Activated T-cell treated with anti-CD3 and anti-CD28 coated beads for 4 hours (primary cell): ENCODE results near the gene TXNRD2.

Source experiments
- DNase-seq: peaks from one replicate; pipeline ENCODE4 v3.0.0-alpha.2; 2020

The TXNRD2 gene

GRCh38 chr22:19941365-19942082, at the start of gene TXNRD2, which contains the start of gene COMT:
TXNRD2 (minus strand) TSS chr22:19941818; CDS start chr22:19941803, 15 bp downstream.
COMT (plus strand) TSS chr22:19941772; CDS start chr22:19962527, 20,755 bp downstream.
- DNase-seq: peak; percentile 48

GRCh38 chr22:19991395-19991644, 49.7 kb upstream of the TXNRD2 start:
- DNase-seq: no peak

DNA sequence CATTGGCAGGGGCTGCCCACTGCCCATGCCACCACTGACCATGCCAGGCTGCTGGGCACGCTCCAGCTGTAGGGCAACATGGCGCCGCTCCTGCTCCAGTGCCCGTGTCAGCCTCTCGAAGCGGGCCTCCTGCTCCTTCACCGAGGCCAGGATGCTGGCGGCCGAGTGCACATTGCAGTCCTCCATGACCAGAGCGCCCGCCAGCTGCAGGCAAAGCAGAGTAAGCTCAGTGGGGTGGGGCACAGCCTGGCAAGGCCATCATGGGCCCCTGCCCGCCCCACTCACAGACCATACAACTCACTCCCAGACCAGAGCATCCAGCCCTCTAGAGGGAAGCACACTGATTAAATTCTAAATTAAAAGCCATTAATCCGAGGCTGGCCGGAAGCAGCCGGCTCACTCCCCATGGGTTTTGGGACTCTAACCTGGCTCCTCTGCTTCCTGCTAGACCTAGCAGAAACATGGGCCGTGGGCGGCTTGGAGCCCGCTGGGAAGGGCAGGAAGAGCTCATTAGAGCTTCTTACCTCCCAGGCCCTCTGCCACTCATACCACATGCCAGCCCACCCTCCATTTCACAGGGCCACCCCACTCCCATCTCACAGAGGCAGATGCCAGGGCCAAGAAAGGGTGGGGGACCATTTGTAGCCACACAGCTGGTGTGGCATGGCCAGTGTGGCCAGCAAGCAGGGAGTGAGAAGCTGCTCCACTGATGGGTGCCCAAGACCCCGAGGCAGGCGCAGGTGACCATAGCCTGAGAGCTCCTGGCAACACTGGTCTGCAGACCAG, 49.2 kb upstream of the TXNRD2 start:
- no peak for DNase-seq

GRCh38 chr22:19990188-19990587, 48.6 kb upstream of the TXNRD2 start:
- no peak for DNase-seq

GRCh38 chr22:19989725-19990067, 48.1 kb upstream of the TXNRD2 start:
- no peak for DNase-seq

- no peak for DNase-seq
Measured at GRCh38 chr22:19988965-19989724, 47.5 kb upstream of the TXNRD2 start.

GRCh38 chr22:19988331-19988808, 46.8 kb upstream of the TXNRD2 start:
- DNase-seq: no peak

DNA sequence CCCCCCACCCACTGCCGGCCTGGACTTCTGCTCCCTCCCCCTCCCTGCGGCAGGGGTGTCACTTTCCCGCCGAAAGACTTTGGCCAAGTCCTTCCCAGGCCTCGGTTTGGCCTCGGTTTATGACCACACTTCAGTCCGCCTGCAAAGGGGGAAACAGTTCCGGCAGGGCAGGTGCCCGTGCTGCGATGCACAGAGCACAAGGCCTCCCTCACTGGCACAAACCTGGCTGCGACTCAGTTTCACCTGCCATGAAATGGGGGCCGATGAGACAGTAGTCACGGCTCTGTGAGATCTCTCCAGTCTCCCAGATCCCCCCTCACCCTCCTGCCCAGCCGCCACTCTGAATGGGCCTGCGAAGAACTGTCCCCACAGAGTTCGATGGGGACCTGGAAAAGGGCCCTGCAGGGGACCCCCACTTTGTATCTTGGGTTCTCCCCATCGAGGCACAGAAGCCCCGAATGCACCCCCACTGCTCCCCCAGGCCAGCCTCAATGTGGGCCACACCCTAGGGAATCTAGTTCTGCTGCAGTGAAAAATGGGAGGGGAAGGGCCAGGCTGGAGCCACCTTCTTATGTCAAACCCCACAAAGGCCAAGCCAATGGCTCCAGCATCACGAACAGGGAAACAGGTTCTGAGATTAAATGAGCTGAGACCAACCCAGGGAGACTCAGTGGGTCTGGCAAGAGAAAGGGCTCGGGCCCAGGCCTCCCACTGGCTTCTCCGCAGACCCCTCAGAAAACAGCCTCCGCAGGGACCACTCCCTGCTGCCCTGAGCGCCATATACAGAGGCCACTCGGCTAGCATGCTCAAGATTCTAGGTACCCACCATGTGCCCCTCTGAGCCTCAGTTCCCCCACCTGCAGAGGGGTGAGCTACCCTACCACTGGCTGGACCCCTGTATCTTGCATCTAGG, 46.0 kb upstream of the TXNRD2 start:
- DNase-seq: no peak

GRCh38 chr22:19986410-19987341, 45.1 kb upstream of the TXNRD2 start:
- peak; percentile 36 for DNase-seq

- DNase-seq: no peak
Measured at GRCh38 chr22:19986011-19986409, 44.4 kb upstream of the TXNRD2 start.

- no peak for DNase-seq
Measured at GRCh38 chr22:19984851-19985811, 43.5 kb upstream of the TXNRD2 start.

DNA sequence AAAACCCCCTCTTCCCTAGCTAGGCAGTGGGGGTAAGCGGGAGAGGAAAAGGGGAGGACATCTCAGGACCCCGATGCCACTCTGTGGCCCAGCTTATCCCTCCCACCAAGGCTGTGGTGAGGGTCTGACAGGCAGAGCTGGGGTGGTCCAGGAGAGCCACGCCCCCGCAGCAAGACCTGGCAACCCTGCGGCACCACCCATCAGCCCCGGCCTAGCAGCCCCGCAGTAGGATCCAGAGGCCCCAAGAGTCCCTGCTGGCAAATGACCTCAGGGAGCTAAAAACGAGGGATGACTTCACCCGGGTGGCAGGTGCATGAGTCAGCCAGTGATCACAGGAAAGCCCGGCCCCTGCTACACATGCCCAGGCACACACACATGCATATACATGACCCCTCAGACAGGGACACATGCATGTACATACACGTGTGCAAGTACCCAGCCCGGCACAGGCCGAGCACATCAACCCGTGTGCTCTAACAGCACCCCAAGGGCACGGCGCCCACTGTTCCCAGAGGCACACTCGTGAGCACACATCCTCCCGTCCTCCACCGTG, 42.7 kb upstream of the TXNRD2 start:
- DNase-seq: no peak

DNA sequence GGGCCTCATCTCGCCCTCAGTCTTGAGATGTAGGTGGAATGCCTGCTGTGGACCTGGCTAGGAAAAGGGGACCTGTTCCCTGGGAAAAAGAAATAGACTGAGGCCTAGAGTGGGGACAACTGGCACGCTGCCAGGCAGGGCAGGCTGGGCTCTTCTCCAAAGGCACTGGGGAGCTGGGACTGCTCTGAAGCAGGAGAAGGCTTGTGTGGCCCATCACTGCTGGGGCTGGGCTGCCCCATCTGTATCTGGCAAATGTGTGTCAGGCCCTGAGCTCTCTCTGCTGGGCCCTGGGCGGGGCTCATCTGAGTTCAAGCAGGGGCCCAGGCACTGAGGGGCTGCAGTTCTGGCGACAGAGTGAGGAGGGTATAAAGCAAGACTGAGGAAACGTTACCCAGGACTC, 42.1 kb upstream of the TXNRD2 start:
- DNase-seq: no peak

GRCh38 chr22:19982991-19983578, 41.5 kb upstream of the TXNRD2 start:
- no peak for DNase-seq

GRCh38 chr22:19981961-19982920, 40.6 kb upstream of the TXNRD2 start:
- DNase-seq: no peak

DNA sequence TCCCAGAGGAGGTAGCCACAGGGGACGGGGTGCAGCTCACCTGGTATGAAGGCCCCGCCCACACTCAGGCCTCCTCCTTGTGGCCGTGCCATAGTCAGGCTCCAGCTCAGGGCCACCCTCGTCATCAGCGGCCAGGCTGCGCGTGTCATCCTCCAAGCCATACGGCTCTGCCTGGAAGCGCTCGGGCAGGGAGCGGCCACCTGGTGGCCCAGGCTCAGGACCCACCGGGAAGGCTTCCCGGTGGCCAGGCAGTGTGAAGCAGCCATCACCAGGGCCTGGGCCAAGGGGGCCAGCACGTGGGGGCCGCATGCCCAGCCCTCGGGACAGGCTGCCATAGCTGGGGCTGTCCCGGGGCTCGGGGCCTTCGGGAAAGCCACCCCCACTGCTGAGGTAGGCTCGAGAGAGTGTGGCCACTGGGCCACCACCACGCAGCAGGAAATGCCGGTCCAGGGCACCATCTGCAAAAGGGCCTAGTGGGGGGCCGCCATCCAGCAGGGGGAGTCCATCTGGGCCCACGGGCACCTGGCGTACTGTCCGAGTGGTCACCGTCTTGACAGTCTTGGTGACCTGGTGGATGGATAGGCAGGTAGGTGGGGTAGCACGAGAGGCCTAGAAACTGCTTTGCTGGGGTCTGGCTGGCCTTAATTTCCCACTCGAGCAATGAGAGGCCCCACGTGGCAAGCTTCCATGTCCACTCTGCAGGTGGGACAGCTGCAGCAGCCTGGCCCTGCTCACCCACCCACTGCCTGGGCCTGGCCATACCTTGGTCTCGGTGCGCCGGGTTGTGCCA, 39.7 kb upstream of the TXNRD2 start:
- DNase-seq: no peak

- no peak for DNase-seq
Measured at GRCh38 chr22:19980766-19981165, 39.1 kb upstream of the TXNRD2 start.
